NCI-H2107 (cell line): ENCODE data around the gene VAC14.

Experiments
- DNase-seq: peaks from one replicate; lab custom pipeline; 2025; lab: John Stamatoyannopoulos, UW

Gene VAC14

DNA sequence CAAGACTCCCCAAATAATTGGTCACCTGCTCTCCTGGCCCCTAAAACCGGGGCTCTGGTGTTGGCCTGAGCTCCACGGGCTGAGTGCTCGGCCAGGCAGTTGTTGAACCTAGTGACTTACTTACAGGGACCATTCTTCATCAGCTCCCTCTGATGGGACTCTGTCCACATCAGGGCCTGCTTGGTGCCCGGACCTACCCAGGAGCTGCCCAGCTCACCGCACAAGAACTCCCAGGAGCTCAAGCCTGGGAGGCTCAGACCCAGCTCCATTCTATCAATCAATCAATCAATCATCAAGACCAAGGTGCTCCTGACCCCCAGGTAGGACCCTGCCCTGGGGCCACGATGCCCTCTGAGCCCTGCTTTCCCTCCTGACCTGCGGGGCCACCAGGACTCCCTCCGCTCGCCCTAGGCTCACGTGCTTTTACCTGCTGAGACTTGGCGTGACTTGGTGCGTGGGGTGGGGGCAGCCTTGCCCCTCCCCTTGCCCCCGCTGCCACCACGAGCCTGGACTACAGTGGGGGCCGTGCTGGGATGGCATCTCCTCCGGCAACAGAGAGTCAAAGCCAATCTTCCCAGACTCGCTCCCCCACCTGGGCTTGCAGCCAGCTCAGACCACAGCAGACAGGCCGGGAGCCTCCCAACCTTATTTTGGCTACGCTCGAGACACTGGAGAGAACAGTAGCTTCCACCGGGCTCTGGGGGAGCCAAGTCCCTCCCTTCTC lies 138.9 kb downstream of the VAC14 start:
- DNase-seq, result no peak

DNA sequence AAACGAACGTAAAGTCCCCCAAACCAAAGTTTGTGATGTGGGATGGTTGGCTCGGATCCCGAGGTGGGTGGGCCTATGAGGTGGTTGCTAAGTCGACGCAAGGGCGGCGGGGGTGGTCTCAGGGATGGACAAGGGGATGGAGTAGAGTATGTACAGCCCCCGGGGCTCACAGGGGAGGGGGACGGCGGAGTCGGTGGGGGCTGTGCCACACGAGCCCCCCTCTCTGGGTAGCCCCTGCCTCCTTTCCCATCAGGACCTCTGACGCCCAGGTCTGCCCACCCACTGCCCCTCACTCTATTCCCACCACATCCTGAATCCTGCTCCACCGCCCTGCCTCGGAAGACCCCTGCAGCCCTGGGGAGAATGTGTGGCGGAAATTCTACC lies 139.4 kb downstream of the VAC14 start:
- no peak for DNase-seq

DNA sequence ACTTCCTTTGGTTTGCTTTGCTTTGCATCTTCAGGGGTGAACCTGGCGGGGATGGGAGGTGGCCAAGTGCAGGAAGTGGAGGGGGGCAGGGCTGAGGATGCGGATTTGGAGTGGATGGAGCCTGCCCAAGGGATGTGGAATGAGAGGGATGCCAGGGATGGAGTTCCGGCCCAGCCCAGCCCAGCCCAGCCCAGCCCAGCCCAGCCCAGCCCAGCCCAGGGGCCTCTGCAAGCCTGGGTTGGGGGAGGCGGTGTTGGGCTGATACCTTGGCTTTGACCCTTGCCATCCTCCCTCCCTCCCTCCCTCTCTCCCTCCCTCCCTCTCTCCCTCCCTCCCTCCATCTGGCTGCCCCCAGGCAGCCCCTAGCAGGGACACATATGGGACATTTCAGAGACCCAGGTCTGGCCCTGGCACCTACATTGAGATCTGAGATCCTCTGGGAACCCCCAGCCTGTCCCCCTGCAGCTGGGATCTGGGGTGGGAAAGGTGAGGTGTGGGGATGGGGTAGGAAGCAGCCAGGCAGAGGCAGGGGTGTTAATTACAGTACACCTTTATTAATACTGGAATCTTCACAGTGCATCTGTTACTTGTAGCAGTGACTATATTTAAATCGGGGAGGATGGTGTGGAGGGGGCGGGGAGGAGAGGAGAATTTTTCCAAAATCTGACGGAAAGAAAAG lies 140.1 kb downstream of the VAC14 start:
- no peak for DNase-seq

DNA sequence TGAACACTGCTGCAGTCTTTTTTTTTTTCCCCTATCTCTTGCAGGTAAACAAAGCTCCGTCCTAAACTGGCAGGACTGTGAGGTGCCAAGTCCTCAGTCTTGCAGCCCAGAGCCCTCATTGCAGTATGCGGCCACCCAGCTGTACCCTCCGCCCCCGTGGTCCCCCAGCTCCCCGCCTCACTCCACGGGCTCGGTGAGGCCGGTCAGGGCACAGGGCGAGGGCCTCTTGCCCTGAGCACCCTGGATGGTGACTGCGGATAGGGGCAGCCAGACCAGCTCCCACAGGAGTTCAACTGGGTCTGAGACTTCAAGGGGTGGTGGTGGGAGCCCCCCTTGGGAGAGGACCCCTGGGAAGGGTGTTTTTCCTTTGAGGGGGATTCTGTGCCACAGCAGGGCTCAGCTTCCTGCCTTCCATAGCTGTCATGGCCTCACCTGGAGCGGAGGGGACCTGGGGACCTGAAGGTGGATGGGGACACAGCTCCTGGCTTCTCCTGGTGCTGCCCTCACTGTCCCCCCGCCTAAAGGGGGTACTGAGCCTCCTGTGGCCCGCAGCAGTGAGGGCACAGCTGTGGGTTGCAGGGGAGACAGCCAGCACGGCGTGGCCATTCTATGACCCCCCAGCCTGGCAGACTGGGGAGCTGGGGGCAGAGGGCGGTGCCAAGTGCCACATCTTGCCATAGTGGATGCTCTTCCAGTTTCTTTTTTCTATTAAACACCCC lies 140.8 kb downstream of the VAC14 start:
- DNase-seq, result no peak

DNA sequence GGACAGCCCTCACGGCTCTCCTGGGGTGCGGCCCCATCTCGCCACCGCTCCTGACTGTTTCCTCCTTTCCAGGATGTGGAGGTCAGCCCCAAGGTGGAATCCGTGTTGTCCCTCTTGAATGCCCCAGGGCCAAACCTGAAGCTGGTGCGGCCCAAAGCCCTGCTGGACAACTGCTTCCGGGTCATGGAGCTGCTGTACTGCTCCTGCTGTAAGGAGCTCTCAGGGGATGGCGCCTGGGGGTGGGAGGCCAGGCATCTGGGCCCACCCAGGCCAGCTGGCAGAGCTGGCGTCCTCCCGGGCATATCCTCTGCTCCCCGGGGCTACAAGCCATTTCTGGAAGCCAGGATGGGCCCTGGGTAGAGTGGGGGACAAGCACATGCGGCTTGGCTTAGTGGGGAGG lies 141.4 kb downstream of the VAC14 start:
- DNase-seq, result no peak

DNA sequence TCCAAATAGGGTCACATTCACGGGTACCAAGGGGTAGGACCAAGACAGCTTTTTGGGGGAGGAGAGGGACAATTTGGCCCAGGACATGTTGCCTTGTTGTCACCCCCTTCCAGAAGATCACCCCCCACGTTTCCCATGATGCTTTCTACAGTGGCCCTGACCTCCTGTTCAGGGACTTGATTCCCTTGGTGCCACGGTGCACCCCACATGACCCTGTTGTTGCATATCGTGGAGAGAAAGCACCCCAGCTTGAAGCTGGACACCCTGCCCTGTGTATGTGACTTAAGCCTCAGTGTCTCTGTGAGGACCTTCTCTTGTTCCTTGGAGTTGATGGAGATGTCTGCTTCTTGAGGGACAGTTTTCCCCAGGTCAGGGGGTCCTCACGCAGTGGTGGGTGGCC lies 142.0 kb downstream of the VAC14 start:
- no peak for DNase-seq

DNA sequence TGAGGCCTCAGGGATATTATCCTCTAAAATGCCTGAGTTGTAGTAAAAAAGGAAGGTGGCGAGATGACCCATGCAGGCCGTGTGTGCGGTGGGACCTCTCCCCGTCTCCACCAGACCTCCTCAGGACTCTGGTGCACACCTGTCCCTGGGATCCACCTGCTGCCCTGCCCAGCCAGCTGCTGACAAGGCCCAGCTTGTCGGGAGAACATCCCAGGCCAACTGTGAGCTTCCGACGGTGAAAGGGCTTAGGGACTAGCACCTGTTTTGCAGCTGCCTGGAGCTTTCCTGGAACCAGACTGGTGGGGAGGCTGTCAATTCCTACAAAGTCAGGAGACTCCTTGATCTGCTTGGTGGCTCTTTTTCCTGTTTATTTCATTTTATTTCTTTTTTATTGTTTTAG lies 143.0 kb downstream of the VAC14 start:
- no peak for DNase-seq

DNA sequence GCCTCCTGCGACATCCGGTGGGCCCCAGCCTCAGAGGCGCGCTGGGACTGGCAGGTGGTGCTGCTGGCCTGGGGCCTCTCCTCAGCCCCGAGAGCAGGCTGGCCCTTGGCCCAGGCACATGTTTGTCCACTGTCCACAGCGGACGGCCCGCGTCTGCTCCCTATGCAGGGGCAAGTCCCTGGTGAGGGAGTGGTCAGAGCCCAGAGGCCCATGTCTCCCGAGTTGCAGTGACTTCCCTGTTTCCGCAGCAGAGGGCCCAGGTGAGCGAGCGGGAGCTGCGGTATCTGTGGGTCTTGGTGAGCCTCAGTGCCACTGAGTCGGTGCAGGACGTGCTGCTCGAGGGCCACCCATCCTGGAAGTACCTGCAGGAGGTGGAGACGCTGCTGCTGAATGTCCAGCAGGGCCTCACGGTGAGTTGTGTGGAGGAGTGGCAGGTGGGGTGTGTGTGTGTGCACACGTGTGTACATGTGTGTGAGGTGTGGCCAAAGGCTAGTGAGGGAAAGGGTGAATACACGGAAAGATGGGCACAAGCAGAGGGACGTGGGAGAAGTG lies 144.2 kb downstream of the VAC14 start:
- no peak for DNase-seq

DNA sequence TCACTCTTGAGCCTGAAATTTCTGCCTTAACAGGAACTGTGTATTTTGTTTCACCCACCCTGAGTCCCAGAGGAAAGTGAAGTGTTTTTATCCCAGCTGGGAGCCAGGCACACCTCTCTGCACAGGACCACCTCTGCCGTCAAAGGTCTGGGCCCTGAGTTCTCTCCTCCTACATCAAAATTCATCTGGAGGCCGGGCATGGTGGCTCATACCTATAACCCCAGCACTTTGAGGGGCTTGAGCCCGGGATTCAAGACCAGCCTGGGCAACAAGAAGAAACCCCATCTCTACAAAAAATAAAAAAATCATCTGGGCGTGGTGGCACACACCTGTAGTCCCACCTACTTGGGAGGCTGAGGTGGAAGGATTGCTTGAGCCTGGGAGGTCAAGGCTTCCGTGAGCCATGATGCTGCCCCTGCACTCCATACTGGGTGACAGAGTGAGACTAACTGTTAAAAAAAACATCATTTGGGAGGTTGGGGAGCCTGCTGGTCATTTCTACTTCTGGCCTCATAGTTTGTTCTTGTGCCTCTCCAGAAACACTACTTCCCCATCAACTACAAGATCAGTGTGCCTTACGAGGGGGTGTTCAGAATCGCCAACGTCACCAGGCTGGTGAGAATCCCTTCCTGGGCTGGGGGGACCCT lies 144.8 kb downstream of the VAC14 start:
- DNase-seq, result no peak

DNA sequence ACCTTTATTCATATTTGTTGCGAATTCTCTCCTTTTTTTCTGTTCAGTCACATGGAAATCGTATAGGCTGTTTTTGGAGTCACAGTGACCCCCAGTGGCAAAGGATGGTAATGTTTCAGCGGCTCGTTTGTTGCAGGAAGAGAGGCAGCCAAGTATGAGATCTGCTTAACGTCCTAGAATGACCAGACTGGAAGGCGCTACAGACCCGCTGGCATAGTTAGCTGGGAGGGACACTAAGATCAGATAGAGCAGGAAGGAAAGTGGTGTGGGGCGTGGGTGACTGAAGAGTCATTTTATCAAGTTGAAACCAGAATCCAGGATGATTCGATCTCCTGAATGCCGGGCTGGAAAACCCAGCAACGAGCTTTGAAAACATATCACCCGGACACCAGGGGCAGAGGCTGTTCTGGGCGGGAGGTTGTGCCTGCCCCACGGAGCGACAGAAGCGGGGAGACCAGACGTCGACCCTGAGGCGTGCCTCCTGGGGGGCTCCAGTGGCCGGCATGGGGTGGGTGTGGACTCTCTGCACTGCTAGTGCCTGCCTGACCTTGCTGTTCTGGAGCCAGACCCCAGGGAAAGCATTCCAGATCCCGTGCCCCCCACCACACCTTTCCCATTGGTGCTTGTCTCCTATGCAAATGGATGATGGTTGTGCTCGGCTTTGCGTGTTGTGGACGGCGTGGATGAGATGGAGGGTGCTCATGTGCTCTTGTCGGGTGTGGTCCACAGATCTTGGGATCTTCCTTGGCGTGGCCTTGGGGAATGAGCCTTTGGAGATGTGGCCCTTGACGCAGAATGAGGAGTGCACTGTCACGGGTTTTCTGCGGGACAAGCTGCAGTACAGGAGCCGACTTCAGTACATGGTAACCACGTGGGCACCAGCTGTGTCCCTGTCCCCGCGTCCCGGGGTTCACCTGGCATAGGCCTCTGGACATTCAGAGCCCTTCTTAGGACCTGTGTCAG lies 146.9 kb downstream of the VAC14 start:
- DNase-seq, result peak; percentile 10

DNA sequence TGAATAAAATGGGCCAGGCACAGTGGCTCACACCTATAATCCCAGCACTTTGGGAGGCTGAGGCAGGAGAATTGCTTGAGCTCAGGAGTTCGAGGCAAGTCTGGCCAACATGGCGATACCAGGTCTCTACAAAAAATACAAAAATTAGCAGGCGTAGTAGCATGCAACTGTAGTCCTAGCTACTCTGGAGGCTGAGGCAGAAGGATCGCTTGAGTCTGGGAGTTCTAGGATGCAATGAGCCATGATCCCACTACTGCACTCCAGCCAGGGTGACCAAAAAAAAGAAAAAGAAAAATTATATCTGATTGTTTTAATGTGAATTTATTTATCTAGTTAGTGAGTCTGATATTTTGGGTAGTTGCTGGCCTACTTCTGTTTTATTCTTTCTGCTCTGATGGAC lies 147.6 kb downstream of the VAC14 start:
- no peak for DNase-seq

DNA sequence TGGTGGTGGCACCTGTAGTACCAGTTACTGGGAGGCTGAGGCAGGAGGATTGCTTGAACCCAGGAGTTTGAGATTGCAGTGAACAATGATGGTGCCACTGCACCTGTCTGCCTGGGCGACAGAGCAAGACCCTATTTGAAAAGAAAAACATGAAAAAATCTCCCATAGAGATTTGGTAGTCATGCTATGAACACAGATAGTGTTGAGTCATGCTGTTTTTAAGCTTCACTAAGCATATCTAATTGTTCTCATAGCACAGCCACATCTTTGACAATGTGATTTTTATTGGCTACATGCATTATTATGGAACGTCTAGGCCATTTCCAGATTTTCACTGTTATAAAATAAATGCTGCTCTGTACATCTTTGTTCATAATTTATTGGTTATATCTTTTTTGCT lies 148.6 kb downstream of the VAC14 start:
- DNase-seq, result no peak

DNA sequence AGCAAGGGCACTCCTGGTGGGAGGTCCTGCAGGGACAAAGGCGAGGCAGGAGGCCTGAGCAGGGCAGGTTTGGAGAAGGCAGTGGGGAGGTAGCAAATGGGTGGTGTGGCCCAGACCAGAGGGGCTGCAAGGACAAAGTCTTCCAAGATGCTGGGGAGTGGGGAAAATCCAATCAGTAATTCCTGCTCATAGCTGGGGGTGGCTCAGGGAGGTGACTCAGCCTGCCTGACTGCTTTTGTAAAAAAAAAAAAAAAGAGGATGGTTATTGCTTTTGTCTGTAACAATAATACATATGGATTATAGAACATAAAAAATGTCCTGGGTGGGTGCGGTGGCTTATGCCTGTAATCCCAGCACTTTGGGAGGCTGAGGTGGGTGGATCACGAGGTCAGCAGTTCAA lies 149.4 kb downstream of the VAC14 start:
- DNase-seq, result no peak

DNA sequence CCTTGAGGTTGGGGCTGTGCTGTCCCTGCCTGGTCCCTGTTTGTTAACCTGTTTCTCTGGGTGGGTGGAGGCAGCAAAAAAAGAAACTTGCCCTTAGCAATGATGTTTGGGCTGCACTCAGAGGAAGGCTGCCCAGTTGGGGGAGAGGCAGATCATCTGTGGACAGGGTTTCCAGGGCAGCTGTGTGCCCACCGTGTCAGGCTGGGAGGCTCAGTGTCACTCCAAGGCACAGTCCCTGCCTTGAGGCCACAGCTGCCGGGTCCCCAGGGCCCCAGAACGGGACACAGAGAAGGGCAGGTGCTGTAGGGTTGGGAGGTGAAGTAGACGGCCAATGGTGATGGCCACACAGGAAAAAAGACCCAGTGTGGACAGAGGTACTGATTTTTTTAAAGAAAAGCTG lies 150.7 kb downstream of the VAC14 start:
- no peak for DNase-seq

DNA sequence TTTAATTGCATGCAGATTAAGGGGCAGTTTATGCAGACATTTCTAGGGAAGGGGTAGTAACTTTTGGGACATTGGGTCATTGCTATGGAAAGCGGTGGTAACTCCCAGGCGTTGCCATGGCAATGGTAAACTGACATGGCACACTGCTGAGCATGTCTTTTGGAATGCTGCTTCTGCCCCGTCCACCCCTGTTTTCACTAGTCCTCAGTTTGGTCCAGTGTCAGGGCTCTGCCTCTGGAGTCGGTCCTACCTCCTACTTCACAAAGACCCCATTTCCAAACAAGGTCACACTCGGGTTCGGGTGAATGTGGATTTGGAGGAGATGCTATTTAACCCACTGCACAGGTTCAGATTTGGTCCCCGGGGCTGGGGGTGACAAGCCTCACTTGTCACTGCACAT lies 151.7 kb downstream of the VAC14 start:
- no peak for DNase-seq

DNA sequence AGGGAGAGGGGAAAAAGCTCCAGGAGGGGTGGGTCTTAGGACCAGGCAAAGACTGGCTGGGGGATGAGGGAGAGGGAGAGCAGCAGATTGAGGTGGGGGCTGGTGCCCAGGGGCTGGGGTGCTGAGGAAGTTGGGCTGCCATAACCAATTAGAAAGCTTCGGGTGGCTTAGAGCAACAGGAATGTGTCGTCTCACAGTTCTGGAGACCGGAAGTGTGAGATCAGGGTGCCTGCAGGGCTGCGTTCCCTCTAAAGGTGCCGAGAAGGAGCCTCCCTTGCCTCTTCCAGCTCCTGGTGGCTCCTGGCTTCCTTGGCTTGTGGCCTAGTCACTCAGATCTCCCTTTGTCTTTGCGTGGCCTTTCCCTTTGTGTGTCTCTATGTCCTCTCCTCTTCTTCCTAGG lies 152.4 kb downstream of the VAC14 start:
- no peak for DNase-seq

DNA sequence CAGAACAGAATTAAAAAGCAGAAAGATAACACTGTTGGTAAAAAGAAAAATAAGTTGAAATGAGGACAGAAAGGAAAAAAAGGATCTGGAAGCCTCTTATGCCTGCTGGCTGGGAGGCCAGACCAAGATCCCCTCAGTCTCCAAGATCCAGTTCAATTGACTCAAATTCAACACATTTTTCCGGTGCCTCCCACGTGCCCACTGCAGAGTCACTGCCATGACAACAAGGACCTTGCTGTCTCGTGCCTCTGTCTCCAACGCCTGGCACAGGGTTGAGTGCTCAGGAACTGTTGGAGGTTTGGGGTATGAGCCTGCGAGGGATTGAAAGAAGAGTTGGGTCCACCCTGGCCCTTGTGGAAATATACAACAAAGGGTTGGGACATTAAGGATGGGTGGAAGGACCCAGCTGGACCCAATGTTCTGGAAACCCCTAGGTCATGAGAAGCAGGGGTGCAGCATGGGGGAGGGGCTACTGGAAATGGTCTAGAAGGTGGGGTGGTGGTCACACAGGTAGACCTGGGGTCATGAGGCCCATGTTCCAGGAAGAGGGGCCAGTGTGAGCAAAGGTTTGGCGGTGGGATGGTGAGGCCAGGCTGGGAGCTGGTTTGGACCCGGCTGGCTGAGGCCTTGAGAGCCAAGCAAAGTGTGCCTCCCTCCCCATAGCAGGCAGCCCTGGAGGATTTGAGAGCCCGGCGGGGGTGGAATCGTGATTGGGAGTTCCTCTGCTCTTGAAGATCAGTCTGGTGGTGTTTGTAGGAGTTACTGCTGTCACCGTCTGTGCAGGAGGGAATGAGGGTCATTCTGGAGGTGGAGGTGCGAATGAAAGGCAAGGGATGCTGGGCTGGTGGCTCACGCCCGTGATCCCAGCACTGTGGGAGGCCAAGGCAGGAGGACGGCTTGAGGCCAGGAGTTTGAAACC lies 153.3 kb downstream of the VAC14 start:
- no peak for DNase-seq

DNA sequence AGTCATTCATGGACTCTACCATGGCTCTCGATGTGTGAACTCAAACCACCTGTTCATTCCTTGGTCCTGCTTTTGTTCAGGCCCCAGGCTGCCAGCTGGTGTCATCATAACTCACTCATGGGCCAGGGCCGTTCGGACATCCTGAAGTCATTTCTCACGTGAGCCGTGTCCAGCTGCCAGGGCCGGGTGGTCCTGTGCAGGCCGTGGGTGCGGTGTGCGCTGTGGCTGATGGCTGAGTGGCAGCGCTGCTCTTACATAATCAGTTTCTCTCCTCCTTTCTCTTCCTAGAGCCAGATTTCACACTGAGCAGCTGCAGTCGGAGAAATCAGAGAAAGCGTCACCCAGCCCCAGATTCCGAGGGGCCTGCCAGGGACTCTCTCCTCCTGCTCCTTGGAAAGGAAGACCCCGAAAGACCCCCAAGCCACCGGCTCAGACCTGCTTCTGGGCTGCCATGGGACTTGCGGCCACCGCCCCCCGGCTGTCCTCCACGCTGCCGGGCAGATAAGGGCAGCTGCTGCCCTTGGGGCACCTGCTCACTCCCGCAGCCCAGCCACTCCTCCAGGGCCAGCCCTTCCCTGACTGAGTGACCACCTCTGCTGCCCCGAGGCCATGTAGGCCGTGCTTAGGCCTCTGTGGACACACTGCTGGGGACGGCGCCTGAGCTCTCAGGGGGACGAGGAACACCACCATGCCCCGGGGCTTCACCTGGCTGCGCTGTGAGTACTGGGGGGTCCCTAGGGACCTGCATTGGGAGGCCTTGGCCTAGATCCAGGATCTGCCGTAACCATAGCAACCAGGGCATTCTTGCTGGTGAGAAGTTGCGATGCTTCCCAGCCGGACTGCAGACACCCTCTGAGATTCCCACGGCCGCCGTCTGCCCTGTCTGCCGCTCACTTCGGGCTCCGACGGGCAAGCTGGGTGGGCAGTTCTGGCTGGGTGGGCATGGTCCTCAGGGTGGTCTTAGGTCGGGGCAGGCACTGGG lies 154.4 kb downstream of the VAC14 start, which contains the start of gene IL34:
Gene IL34, plus strand, starts transcription at position 300 of the 982 bp plus-strand sequence. Its CDS starts 389 bp downstream, at position 689.
- no peak for DNase-seq
